Medulla oblongata (tissue), 1 donor: ENCODE measurements around the gene PLOD3.
"Not testable (repeated sequence)": the region's sequence is repeated elsewhere in the genome, so short reads cannot be mapped to it uniquely, and the experiment has no call there.

ENCODE experiments used
- DNase-seq: peaks from one replicate; pipeline ENCODE4 v3.0.0-alpha.2; 2015; ENCODE audit errors: extremely low spot score

Gene PLOD3

GRCh38 chr7:101212014-101212413 is 5.4 kb downstream of the PLOD3 start:
- DNase-seq: no peak

DNA sequence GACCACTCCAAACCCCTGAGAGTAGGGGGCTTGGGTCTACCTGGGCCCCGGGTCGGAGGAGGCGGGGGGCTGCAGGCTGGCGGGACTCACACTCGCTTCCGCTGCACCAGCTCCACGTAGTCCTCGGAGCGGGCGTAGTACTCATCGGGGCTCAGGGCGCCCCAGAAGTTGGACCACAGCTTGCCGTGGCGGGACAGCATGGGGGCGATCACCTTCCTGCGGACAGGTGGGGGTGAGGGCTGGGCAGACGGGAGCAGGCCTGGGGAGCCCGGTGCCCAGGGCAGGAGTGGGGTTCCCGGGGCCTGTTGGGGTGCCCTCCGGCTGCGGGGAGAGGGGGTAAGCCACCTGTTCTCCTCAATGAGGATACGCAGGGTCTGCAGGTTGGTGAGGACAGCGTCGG is 5.9 kb downstream of the PLOD3 start:
- no peak for DNase-seq

- DNase-seq: no peak
Measured at GRCh38 chr7:101210143-101210542, 7.2 kb downstream of the PLOD3 start.

DNA sequence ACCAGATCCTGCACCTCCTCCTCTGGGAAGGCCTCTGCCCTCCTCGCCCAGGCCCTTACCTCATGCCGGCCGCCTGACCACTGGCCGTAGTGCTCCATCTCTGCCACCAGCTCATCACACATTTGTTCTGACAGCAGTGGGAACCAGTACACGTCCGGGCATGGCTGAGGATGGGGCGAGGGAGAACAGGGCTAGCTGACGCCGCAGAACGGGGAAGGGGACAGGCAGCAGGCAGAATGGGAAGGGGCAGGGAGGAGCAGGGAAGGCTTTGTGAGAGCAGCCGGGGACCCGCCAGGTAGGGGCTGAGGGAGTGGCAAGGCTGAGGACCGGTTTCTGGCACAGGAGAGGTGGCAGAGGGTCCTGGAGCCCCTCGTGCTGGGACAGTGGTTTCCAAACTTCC is 8.6 kb downstream of the PLOD3 start:
- DNase-seq: no peak

GRCh38 chr7:101207459-101207858 is 9.9 kb downstream of the PLOD3 start:
- DNase-seq: no peak

DNA sequence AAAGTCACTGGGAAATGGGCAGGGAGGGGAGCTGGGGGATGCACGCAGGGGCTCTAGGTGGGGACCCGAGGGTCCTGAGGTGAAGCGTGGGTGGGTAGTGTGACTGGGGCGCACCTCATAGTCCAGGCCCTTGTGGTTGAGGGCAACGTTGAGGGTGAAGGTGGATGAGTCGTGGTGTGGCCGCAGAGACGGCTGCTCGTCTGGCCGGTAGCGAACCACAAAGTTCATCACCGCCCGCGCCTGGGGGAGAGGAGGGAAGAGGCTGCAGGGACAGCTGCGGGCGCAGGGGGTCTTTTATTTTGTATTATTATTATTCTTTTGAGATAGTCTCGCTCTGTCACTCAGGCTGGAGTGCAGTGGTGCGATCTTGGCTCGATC is 10.7 kb downstream of the PLOD3 start:
- no peak for DNase-seq

DNA sequence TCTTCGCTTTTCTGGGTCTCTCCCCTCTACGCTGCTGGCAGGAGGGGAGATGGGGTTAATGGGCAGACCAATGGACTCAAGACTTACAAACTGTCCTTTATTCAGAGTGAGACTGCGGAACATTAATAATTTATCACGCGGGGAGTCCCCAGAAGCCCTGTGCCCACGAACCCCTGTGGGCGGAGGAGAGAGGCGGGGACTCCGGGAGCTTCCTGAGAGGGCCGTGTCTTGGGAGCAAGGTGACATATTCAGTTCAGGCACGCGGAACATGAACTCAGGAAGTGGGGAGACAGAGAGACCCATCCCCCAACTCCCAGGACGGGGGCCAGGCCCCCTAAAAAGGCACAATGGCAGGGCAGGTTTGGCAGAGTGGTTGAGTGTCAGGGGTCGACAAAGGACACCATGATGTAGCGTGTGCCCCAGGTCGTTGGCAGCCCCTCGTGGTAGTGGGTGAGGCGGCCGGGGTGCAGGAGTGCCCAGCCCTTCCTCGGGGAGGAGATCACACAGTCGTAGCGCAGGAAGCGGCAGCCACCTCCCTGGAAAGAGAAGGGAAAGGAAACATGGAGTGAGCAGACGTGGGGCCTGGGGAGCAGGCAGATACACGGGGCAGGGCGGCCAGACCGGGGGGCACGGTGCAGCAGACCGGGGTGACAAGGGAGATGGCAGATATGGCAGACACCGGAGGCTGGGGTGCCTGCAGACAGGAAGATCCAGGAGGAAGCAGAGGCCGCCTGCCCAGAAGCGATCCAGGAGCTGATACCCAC is 11.3 kb downstream of the PLOD3 start:
- no peak for DNase-seq

- not testable (repeated sequence) for DNase-seq
Measured at GRCh38 chr7:101203740-101204738, 13.3 kb downstream of the PLOD3 start.

- DNase-seq: no peak
Measured at GRCh38 chr7:101202603-101202918, 14.8 kb downstream of the PLOD3 start.

DNA sequence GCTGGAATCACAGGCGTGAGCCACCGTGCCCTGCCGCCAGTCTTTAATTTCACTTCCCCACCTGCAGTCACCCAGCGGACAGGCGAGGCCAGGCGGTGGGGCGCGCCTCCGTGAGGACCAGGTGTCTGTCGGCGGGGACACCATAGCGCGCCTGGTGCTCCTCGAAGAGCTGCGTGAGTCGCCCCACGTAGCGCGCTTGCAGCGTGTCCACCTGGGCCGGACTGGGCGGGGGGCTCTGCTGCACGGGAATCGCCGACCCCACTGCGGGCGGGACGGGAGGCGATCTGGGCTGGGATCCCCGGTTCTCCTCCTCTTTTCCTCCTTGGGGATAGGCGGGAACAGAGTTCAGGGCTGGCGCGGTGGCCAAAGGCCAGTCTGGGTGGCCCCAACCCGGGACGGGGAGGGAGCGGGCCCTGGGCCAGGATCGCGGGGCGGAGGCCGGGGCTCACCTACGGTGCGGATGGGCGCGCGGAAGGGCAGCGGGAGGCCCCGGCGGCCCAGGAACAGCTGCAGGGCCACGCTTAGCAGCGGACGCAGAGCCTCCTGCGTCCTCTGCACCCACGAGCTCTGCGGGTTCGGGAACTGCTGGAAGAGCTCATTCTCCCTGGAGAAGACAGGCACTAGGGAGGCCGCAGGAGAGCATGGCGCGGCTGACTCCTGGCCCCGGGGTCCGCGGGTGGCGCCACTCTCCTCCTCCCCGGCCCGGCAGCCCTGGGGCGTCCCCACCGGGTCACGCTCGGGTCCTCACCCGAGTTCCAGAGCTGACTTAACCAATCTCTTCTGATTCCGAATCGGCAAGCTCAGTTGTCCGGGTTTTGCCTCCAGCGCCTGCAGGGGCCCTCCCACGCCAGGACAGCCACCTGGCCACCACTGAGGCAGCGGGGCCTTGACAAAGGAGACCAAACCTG is 15.4 kb downstream of the PLOD3 start:
- no peak for DNase-seq

DNA sequence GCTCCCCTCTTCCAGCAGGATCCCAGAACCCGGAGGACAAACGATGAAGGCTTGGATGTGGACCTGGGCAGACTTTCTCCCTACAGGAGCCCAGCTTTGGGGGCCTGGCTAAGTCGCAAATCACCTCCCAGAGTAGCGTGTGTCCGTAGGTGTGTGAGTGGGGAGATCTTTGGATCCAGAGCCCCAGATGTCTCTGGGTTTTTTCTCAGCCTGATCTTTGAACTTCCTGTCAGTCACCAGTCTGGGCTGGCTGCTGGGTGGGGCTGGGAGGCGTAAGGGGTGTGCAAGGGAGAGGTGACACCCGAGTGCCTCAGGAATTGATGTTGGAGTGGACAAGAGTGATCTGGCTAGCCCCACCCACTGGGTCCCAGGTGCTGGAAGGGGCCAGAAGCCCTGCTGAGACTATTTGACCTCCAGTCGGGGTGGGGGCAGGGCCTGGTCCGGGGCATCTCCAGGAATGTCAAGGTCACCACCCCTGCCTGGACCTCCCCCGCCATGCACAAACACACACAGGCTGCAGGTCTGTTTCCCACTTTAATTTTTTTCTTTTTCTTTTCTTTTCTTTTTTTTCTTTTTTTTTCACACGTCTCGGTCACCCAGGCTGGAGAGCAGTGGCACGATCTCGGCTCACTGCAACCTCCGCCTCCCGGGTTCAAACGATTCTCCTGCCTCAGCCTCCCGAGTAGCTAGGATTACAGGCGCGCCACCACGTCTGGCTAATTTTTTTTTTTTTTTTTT is 16.4 kb downstream of the PLOD3 start, which contains the start of gene MOGAT3:
Gene MOGAT3, minus strand, starts transcription at position 175 of the 738 bp plus-strand sequence. CDS start 182 bp downstream, outside the sequence.
- no peak for DNase-seq

DNA sequence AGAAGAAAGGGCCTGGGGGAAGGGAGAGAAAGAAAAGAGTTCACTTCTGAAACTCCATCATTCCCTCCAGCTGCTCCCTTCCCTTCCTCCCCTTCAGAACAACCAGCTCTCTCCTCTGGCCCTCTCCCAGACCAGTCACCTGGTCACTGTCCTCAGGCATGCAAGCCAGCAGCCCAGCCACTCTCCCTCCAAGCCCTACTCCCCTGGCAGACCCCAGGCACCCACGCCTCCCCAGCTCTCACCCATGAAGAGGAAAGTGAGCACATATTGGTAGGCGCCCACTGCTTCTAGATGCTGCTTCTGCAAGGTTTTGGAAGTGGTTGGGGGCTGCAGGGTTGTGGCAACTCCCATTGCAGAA is 16.9 kb downstream of the PLOD3 start:
- no peak for DNase-seq

- DNase-seq: not testable (repeated sequence)
Measured at GRCh38 chr7:101199522-101199921, 17.9 kb downstream of the PLOD3 start.

DNA sequence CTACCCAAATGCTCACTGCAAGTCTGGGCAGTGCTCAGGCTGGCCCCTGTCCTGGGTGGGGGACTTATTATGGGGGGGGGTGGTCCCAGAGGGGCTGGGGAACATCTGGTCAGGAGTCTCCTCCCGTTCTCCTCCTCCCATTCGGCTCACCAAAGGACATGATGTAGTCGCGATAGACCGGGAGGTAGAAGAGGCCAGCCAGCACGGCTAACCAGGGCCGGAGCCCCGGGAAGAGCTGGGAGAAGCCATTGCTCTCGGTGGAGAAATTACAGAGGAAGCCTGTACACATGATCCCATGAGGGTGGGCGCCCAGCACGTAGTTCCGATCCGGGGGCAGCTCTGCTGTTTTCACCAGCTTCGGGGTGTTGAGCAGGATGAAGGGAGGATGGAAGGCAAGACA is 18.9 kb downstream of the PLOD3 start:
- no peak for DNase-seq

GRCh38 chr7:101197991-101198390 is 19.4 kb downstream of the PLOD3 start:
- no peak for DNase-seq

DNA sequence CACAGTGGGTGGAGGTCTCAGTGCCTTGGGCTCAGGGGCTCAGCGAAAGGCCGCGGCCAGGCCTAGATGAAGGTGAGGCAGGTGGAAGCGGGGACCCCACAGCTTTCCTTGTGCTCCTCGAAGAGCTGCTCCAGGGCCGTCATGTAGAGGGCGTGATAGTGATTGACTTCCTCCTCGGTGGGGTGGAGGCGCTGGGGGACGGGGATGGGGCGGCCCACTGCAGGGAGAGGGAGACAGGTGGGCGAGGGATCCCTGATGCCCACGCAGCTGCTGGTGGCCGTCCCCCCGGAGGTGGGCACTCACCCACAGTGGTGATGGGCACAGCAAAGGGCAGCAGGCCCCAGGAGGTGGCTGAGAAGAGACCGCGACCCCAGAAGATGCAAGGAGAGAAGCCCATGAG is 21.5 kb downstream of the PLOD3 start:
- no peak for DNase-seq

DNA sequence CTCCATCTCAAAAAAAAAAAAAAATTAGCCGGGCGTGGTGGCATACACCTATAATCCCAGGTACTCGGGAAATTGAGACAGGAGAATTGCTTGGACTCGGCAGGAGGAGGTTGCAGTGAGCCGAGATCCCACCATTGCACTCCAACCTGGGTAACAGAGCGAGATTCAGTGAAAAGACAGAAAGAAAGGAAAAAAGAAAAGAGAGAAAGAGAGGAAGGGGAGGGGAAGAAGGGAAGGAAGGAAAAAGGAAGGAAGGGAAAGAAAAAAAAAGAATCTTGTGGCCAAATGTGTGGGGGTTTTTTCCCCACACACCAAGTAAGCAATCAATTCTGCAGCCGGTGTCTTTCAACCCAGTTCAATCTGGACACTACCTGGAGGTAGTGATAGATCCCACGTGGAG is 28.3 kb downstream of the PLOD3 start:
- DNase-seq: no peak

- DNase-seq: no peak
Measured at GRCh38 chr7:101186844-101187428, 30.4 kb downstream of the PLOD3 start.

DNA sequence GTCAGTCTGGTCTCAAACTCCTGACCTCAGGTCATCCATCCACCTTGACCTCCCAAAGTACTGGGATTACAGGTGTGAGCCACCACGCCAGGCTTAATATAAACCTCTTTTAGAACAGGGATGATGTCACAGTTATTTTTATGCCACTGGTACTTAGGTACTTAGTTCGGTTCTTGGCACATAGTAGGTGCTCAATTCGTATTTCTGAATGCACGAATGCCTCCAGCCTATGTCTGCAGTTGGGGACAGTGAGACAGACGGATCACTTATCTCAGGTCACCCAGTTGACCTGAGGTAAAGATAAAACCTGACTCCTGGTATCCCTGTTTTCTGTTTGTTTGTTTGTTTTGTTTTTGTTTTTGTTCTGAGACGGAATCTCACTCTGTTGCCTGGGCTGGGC is 31.2 kb downstream of the PLOD3 start:
- no peak for DNase-seq

DNA sequence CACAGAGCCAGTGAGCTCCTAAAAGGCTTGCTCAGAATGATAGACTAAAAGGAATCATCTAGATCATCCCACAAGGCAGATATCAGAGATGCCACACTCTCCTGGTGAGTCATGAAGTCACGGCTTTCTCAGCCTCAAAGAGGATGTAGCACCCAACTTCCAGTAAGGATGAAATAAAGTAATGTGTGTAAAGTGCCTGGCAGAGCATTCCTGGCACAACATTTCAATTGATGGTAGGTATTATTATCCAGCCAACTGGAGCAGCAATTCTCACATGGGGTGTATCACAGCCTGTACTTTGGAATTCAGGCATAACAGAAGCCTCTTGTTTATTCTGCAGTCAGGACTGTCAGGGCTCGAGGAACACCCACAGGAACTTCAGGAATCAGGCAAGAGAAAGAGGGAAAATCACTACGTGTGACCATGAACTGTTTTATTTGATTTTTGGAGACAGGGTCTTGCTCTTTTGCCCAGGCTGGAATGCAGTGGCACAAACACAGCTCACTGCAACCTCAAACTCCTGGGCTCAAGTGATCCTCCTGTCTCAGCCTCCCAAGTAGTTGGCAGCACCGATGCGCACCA is 32.0 kb downstream of the PLOD3 start:
- no peak for DNase-seq
